WTC11 (cell line): ENCODE data around the gene NSG1.

Experiments used
- ETV6 ChIP-seq: sonication (generic); formaldehyde crosslinking; IDR thresholded peaks from 2 replicates; pipeline ENCODE4 v1.8.1; 2022; ENCODE audit warnings: mild to moderate bottlenecking, missing genetic modification reagents
- GABPB1 ChIP-seq: sonication (generic); formaldehyde crosslinking; IDR thresholded peaks from 2 replicates; pipeline ENCODE4 v1.8.1; 2023; ENCODE audit warnings: mild to moderate bottlenecking, missing genetic modification reagents
- JUN ChIP-seq: sonication (generic); formaldehyde crosslinking; IDR thresholded peaks from 2 replicates; pipeline ENCODE4 v1.8.0; 2023; ENCODE audit warnings: mild to moderate bottlenecking, missing genetic modification reagents
- NFE2L1 ChIP-seq: sonication (generic); formaldehyde crosslinking; IDR thresholded peaks from 2 replicates; pipeline ENCODE4 v1.8.1; 2023; ENCODE audit warnings: missing genetic modification reagents
- NR1H2 ChIP-seq: sonication (generic); formaldehyde crosslinking; IDR thresholded peaks from 2 replicates; pipeline ENCODE4 v1.9.0; 2021; ENCODE audit warnings: mild to moderate bottlenecking, moderate library complexity, missing genetic modification reagents
- ZNF121 ChIP-seq: sonication (generic); formaldehyde crosslinking; IDR thresholded peaks from 2 replicates; pipeline ENCODE4 v1.8.0; 2023; ENCODE audit warnings: missing genetic modification reagents
- ZNF396 ChIP-seq: fragments of 250-450 bp; sonication (Bioruptor Pico); IDR thresholded peaks from 2 replicates; pipeline ENCODE4 v1.8.0; 2021; ENCODE audit warnings: mild to moderate bottlenecking, moderate library complexity, borderline replicate concordance
- ZNF423 ChIP-seq: fragments of 250-450 bp; sonication (Bioruptor Pico); IDR thresholded peaks from 2 replicates; pipeline ENCODE4 v2.1.2; 2022; ENCODE audit warnings: mild to moderate bottlenecking, moderate library complexity
- TF ChIP-seq, protein P1 (sequence below): fragments of 200-600 bp; IDR thresholded peaks from 2 replicates; pipeline ENCODE4 v1.8.0; 2022; ENCODE audit warnings: antibody characterized with exemption
- TF ChIP-seq, protein P2 (sequence below): sonication (generic); formaldehyde crosslinking; IDR thresholded peaks from 2 replicates; pipeline ENCODE4 v1.8.1; 2023; ENCODE audit warnings: mild to moderate bottlenecking, moderate library complexity, missing genetic modification reagents
- TF ChIP-seq, protein P3 (sequence below): sonication (generic); formaldehyde crosslinking; conservative IDR thresholded peaks from 2 replicates; pipeline ENCODE4 v1.8.1; 2023; ENCODE audit warnings: mild to moderate bottlenecking, low read depth, missing genetic modification reagents, moderate library complexity

DNA sequence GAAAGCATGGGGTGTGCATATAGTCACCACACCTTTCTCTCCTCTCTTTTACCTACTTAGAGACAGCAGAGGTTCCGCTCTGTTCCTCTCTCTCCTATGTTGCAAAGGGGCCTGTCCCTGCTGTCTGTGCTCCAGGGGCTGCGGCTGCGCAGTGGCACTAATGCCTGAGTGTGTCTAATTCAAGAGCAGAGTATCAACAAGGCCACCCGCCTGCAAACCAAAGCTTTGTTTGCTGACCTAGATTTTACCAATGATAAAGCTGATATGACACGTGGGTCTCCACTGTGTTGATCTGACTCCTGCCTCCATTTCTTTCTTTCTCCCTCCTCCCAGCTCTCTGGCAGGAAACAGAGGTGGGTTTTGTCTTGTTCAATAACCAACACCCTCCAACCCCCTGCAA, 74.9 kb downstream of the NSG1 start:
- TF ChIP-seq ZNF423 (CRISPR knock-in tag): no peak
- no peak for TF ChIP-seq ZNF396 (CRISPR knock-in tag)
- TF ChIP-seq, protein P1, sequence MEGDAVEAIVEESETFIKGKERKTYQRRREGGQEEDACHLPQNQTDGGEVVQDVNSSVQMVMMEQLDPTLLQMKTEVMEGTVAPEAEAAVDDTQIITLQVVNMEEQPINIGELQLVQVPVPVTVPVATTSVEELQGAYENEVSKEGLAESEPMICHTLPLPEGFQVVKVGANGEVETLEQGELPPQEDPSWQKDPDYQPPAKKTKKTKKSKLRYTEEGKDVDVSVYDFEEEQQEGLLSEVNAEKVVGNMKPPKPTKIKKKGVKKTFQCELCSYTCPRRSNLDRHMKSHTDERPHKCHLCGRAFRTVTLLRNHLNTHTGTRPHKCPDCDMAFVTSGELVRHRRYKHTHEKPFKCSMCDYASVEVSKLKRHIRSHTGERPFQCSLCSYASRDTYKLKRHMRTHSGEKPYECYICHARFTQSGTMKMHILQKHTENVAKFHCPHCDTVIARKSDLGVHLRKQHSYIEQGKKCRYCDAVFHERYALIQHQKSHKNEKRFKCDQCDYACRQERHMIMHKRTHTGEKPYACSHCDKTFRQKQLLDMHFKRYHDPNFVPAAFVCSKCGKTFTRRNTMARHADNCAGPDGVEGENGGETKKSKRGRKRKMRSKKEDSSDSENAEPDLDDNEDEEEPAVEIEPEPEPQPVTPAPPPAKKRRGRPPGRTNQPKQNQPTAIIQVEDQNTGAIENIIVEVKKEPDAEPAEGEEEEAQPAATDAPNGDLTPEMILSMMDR: no peak
- TF ChIP-seq ETV6 (CRISPR knock-in tag): no peak
- TF ChIP-seq JUN (CRISPR knock-in tag): no peak
- TF ChIP-seq, protein P2, sequence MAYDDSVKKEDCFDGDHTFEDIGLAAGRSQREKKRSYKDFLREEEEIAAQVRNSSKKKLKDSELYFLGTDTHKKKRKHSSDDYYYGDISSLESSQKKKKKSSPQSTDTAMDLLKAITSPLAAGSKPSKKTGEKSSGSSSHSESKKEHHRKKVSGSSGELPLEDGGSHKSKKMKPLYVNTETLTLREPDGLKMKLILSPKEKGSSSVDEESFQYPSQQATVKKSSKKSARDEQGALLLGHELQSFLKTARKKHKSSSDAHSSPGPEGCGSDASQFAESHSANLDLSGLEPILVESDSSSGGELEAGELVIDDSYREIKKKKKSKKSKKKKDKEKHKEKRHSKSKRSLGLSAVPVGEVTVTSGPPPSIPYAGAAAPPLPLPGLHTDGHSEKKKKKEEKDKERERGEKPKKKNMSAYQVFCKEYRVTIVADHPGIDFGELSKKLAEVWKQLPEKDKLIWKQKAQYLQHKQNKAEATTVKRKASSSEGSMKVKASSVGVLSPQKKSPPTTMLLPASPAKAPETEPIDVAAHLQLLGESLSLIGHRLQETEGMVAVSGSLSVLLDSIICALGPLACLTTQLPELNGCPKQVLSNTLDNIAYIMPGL: no peak
- no peak for TF ChIP-seq ZNF121 (CRISPR knock-in tag)
- no peak for TF ChIP-seq NR1H2 (CRISPR knock-in tag)
- TF ChIP-seq NFE2L1 (CRISPR knock-in tag): no peak
- TF ChIP-seq, protein P3, sequence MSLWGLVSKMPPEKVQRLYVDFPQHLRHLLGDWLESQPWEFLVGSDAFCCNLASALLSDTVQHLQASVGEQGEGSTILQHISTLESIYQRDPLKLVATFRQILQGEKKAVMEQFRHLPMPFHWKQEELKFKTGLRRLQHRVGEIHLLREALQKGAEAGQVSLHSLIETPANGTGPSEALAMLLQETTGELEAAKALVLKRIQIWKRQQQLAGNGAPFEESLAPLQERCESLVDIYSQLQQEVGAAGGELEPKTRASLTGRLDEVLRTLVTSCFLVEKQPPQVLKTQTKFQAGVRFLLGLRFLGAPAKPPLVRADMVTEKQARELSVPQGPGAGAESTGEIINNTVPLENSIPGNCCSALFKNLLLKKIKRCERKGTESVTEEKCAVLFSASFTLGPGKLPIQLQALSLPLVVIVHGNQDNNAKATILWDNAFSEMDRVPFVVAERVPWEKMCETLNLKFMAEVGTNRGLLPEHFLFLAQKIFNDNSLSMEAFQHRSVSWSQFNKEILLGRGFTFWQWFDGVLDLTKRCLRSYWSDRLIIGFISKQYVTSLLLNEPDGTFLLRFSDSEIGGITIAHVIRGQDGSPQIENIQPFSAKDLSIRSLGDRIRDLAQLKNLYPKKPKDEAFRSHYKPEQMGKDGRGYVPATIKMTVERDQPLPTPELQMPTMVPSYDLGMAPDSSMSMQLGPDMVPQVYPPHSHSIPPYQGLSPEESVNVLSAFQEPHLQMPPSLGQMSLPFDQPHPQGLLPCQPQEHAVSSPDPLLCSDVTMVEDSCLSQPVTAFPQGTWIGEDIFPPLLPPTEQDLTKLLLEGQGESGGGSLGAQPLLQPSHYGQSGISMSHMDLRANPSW (CRISPR knock-in tag): no peak
- TF ChIP-seq GABPB1 (CRISPR knock-in tag): no peak
